Mammary epithelial cell (primary cell): ENCODE results near the gene GPR18.

ENCODE experiments used
- EZH2 ChIP-seq: IDR thresholded peaks from 2 replicates; pipeline ENCODE4 v1.6.1; 2012; ENCODE audit warnings: low read length, inconsistent platforms, borderline replicate concordance
- TF ChIP-seq, protein P1 (sequence below), 2 donors: IDR thresholded peaks in 1 of 2; conservative IDR thresholded peaks in 1 of 2; 2 replicates each; pipeline ENCODE4 v1.5.1; 2011 to 2012; ENCODE audit warnings: inconsistent platforms in 2 of 2, low read length in 2 of 2, mild to moderate bottlenecking in 2 of 2, control low read depth in 1 of 2, low read depth in 1 of 2; ENCODE audit not compliant: insufficient read depth in 1 of 2; ENCODE audit errors: extremely low read depth in 1 of 2

- TF ChIP-seq, protein P1, sequence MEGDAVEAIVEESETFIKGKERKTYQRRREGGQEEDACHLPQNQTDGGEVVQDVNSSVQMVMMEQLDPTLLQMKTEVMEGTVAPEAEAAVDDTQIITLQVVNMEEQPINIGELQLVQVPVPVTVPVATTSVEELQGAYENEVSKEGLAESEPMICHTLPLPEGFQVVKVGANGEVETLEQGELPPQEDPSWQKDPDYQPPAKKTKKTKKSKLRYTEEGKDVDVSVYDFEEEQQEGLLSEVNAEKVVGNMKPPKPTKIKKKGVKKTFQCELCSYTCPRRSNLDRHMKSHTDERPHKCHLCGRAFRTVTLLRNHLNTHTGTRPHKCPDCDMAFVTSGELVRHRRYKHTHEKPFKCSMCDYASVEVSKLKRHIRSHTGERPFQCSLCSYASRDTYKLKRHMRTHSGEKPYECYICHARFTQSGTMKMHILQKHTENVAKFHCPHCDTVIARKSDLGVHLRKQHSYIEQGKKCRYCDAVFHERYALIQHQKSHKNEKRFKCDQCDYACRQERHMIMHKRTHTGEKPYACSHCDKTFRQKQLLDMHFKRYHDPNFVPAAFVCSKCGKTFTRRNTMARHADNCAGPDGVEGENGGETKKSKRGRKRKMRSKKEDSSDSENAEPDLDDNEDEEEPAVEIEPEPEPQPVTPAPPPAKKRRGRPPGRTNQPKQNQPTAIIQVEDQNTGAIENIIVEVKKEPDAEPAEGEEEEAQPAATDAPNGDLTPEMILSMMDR (conservative IDR thresholded peaks at IDR 0.05 in 1 of 2, IDR thresholded peaks at IDR 0.05 in 1 of 2; ENCODE audit: extremely low read depth in 1 of 2, insufficient read depth in 1 of 2, low read depth in 1 of 2, low read length in 2 of 2) = no peak
- no peak for TF ChIP-seq EZH2
Observed at GRCh38 chr13:99285432-99286182, 27.4 kb upstream of the GPR18 start.
